Activated T-helper 1 cell treated with Interleukin-2 at 50 U/mL for 16 hours (primary cell): Measurements from ENCODE around the gene LRRC8C.

ENCODE experiments used
- DNase-seq: peaks from one replicate; pipeline ENCODE4 v3.0.0-alpha.2; 2020; ENCODE audit warnings: low read depth

Gene LRRC8C

GRCh38 chr1:89763649-89763986 is 130.7 kb downstream of the LRRC8C start:
- DNase-seq = no peak

GRCh38 chr1:89765774-89766173 is 132.9 kb downstream of the LRRC8C start:
- DNase-seq = no peak

- DNase-seq = no peak
Measured at GRCh38 chr1:89767618-89768017, 134.7 kb downstream of the LRRC8C start.
